HEK293 (cell line): ENCODE results near the gene C12orf56.

Experiments used
- CTCF ChIA-PET: fragments of 350-600 bp; formaldehyde crosslinking; extraction: SDS; loops from one replicate; lab custom pipeline; 2021; ENCODE audit warnings: antibody characterized with exemption; lab: Yijun Ruan, JAX
- POLR2A ChIA-PET: fragments of 300-600 bp; formaldehyde crosslinking; extraction: SDS; loops from one replicate; lab custom pipeline; 2020; ENCODE audit warnings: antibody characterized with exemption, inconsistent platforms; lab: Yijun Ruan, JAX
- H3K27ac ChIP-seq: fragments of 200-500 bp; sonication (Bioruptor generic); 2 replicates; pipeline ENCODE4 v1.5.1; 2014; ENCODE audit warnings: low read depth, low read length, control low read depth, inconsistent platforms; ENCODE audit errors: extremely low read depth
- H3K36me3 ChIP-seq, 2 experiments: fragments of 200-500 bp in 1 of 2; sonication (Bioruptor generic) in 1 of 2; 1 replicate in 1 of 2; 2 replicates in 1 of 2; pipeline ENCODE4 v1.5.1; 2014 to 2017; ENCODE audit warnings: inconsistent platforms in 2 of 2, low read length in 2 of 2; ENCODE audit not compliant: control insufficient read depth in 2 of 2, insufficient read depth in 1 of 2
- H3K4me1 ChIP-seq: fragments of 200-500 bp; sonication (Bioruptor generic); 2 replicates; pipeline ENCODE4 v1.5.1; 2014; ENCODE audit warnings: mild to moderate bottlenecking, low read length, inconsistent platforms; ENCODE audit not compliant: control insufficient read depth, insufficient read depth
- H3K4me3 ChIP-seq: 2 replicates; pipeline ENCODE4 v1.5.1; 2011; ENCODE audit warnings: low read depth, mild to moderate bottlenecking, control low read depth, low read length, moderate library complexity
- H3K9me3 ChIP-seq: fragments of 200-500 bp; sonication (Bioruptor generic); 2 replicates; pipeline ENCODE4 v1.5.1; 2014; ENCODE audit warnings: low read depth, low read length, inconsistent platforms; ENCODE audit not compliant: control insufficient read depth, insufficient read depth
- GLI4 ChIP-seq: fragments of 450-650 bp; formaldehyde crosslinking; IDR thresholded peaks from 2 replicates; pipeline ENCODE4 v1.5.1; 2016; ENCODE audit warnings: missing biosample characterization, missing genetic modification characterization
- HOXA7 ChIP-seq: sonication (generic); formaldehyde crosslinking; IDR thresholded peaks from 2 replicates; pipeline ENCODE4 v1.8.1; 2022; ENCODE audit warnings: missing genetic modification reagents, borderline replicate concordance
- MZF1 ChIP-seq: fragments of 450-650 bp; formaldehyde crosslinking; IDR thresholded peaks from 2 replicates; pipeline ENCODE4 v1.5.1; 2017; ENCODE audit warnings: missing biosample characterization, missing genetic modification characterization, borderline replicate concordance
- PBX3 ChIP-seq: sonication (generic); formaldehyde crosslinking; IDR thresholded peaks from 2 replicates; pipeline ENCODE4 v1.8.1; 2022; ENCODE audit warnings: mild to moderate bottlenecking, moderate library complexity, missing genetic modification reagents
- YY2 ChIP-seq: fragments of 450-650 bp; formaldehyde crosslinking; IDR thresholded peaks from 2 replicates; pipeline ENCODE4 v1.5.1; 2016; ENCODE audit warnings: missing biosample characterization, missing genetic modification characterization
- ZBTB49 ChIP-seq: fragments of 450-650 bp; formaldehyde crosslinking; IDR thresholded peaks from 2 replicates; pipeline ENCODE4 v1.5.1; 2016; ENCODE audit warnings: missing biosample characterization, missing genetic modification characterization, low read depth
- ZEB2 ChIP-seq: fragments of 450-650 bp; formaldehyde crosslinking; IDR thresholded peaks from 2 replicates; pipeline ENCODE4 v1.5.1; 2016; ENCODE audit warnings: missing biosample characterization, missing genetic modification characterization
- ZIC2 ChIP-seq: fragments of 450-650 bp; formaldehyde crosslinking; IDR thresholded peaks from 2 replicates; pipeline ENCODE4 v1.5.1; 2016; ENCODE audit warnings: missing biosample characterization, missing genetic modification characterization
- ZNF114 ChIP-seq: fragments of 450-650 bp; formaldehyde crosslinking; IDR thresholded peaks from 2 replicates; pipeline ENCODE4 v1.5.0; 2017; ENCODE audit warnings: missing biosample characterization, missing genetic modification characterization
- ZNF155 ChIP-seq: fragments of 450-650 bp; formaldehyde crosslinking; IDR thresholded peaks from 2 replicates; pipeline ENCODE4 v1.5.1; 2016; ENCODE audit warnings: missing biosample characterization, missing genetic modification characterization
- ZNF184 ChIP-seq: fragments of 450-650 bp; IDR thresholded peaks from 2 replicates; pipeline ENCODE4 v1.5.1; 2018; ENCODE audit warnings: missing biosample characterization, mild to moderate bottlenecking, missing genetic modification characterization
- ZNF214 ChIP-seq: fragments of 450-650 bp; formaldehyde crosslinking; IDR thresholded peaks from 2 replicates; pipeline ENCODE4 v1.5.1; 2017; ENCODE audit warnings: missing biosample characterization, mild to moderate bottlenecking, missing genetic modification characterization, borderline replicate concordance
- ZNF223 ChIP-seq: fragments of 450-650 bp; formaldehyde crosslinking; IDR thresholded peaks from 2 replicates; pipeline ENCODE4 v1.5.1; 2016; ENCODE audit warnings: missing biosample characterization, missing genetic modification characterization
- ZNF23 ChIP-seq: fragments of 450-650 bp; formaldehyde crosslinking; IDR thresholded peaks from 2 replicates; pipeline ENCODE4 v1.5.1; 2016; ENCODE audit warnings: missing biosample characterization, missing genetic modification characterization, borderline replicate concordance
- ZNF341 ChIP-seq: fragments of 450-650 bp; formaldehyde crosslinking; IDR thresholded peaks from 2 replicates; pipeline ENCODE4; 2016; ENCODE audit warnings: low read depth, missing biosample characterization, missing genetic modification characterization
- ZNF37A ChIP-seq: fragments of 450-650 bp; IDR thresholded peaks from 2 replicates; pipeline ENCODE4 v1.5.1; 2018; ENCODE audit warnings: missing biosample characterization, missing genetic modification characterization
- ZNF510 ChIP-seq: fragments of 450-650 bp; formaldehyde crosslinking; IDR thresholded peaks from 2 replicates; pipeline ENCODE4 v1.5.1; 2018; ENCODE audit warnings: mild to moderate bottlenecking, missing genetic modification characterization, missing biosample characterization; ENCODE audit not compliant: insufficient replicate concordance
- ZNF513 ChIP-seq: fragments of 450-650 bp; IDR thresholded peaks from 2 replicates; pipeline ENCODE4 v1.5.1; 2018; ENCODE audit warnings: missing biosample characterization, missing genetic modification characterization
- ZNF571 ChIP-seq: fragments of 450-650 bp; formaldehyde crosslinking; IDR thresholded peaks from 2 replicates; pipeline ENCODE4 v1.5.0; 2017; ENCODE audit warnings: missing biosample characterization, missing genetic modification characterization
- ZNF626 ChIP-seq: fragments of 450-650 bp; sonication (Bioruptor Pico); formaldehyde crosslinking; IDR thresholded peaks from 2 replicates; pipeline ENCODE4 v1.5.1; 2018; ENCODE audit warnings: missing biosample characterization, missing genetic modification characterization, inconsistent platforms
- ZNF664 ChIP-seq: fragments of 450-650 bp; formaldehyde crosslinking; IDR thresholded peaks from 2 replicates; pipeline ENCODE4 v1.5.1; 2016; ENCODE audit warnings: missing biosample characterization, missing genetic modification characterization
- ZNF701 ChIP-seq: fragments of 450-650 bp; formaldehyde crosslinking; IDR thresholded peaks from 2 replicates; pipeline ENCODE4 v1.5.1; 2016; ENCODE audit warnings: missing biosample characterization, missing genetic modification characterization
- ZNF707 ChIP-seq: fragments of 450-650 bp; formaldehyde crosslinking; IDR thresholded peaks from 2 replicates; pipeline ENCODE4 v1.5.1; 2016; ENCODE audit warnings: missing biosample characterization, missing genetic modification characterization
- ZNF76 ChIP-seq: fragments of 450-650 bp; formaldehyde crosslinking; IDR thresholded peaks from 2 replicates; pipeline ENCODE4; 2016; ENCODE audit warnings: low read depth, missing biosample characterization, missing genetic modification characterization, borderline replicate concordance
- ZNF776 ChIP-seq: fragments of 450-650 bp; formaldehyde crosslinking; IDR thresholded peaks from 2 replicates; pipeline ENCODE4 v1.5.0; 2017; ENCODE audit warnings: missing biosample characterization, missing genetic modification characterization, borderline replicate concordance
- ZNF791 ChIP-seq: fragments of 450-650 bp; formaldehyde crosslinking; IDR thresholded peaks from 2 replicates; pipeline ENCODE4 v1.5.1; 2016; ENCODE audit warnings: missing biosample characterization, missing genetic modification characterization
- TF ChIP-seq, protein P1 (sequence below): fragments of 450-650 bp; formaldehyde crosslinking; IDR thresholded peaks from 2 replicates; pipeline ENCODE4 v1.5.1; 2016; ENCODE audit warnings: missing biosample characterization, missing genetic modification characterization
- TF ChIP-seq, protein P2 (sequence below): fragments of 450-650 bp; formaldehyde crosslinking; optimal IDR thresholded peaks from 2 replicates; pipeline ENCODE3; 2016; ENCODE audit warnings: missing biosample characterization, mild to moderate bottlenecking, missing genetic modification characterization

Gene C12orf56

GRCh38 chr12:64407342-64408223 is 17.0 kb upstream of the C12orf56 start (continued):
- TF ChIP-seq HOXA7 (CRISPR knock-in tag) (no peak), ZNF114 (tag by site-specific recombination) (no peak), ZNF510 (tag by site-specific recombination) (no peak), ZNF791 (no peak), ZNF214 (tag by site-specific recombination) (no peak), ZNF341 (tag by site-specific recombination) (peak; percentile 69)
- TF ChIP-seq, protein P1, sequence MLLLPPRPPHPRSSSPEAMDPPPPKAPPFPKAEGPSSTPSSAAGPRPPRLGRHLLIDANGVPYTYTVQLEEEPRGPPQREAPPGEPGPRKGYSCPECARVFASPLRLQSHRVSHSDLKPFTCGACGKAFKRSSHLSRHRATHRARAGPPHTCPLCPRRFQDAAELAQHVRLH: 0 out of 2 replicates have a peak, but pooled peaks have one; percentile 9

DNA sequence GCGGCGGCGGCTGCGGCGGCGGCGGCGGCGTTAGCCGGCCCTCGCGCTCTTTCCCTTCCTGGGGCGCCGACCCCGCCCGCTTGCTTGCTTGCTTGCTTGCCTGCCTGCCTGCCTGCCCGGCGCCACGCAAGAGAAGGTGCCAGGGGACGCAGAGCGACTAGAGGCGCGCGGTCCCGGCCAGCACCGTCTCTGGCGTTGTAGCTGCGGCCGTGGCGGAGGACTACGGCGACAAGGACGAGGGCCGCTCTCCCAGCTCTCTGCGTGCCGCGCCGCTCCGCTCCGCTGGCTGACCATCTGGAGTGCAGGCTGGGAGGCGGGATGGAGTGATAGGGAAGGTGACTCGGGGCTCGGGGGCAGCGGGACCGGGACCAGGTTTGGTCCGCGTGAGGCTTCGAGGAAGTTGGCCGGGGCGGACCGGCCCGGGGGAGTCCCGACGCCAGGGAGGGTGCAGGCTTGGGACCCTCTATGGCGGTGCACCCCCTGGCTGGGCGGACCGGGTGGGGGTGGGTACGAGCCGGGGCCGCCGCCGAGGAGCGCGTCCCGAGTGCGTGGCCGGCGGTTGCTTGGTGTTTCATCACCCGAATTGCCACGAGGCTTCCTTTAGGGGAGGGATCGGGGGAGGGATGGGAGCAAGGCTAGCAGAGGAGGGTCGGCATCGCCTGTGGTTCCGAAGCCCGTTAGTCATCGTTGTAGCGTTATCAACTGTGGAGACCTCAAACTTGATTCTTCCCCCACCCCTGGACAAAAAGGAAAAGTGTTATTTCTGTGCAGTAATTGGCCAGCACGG is 14.1 kb upstream of the C12orf56 start:
- peak overlapping the region; percentile 87 for H3K4me3 ChIP-seq
- POLR2A ChIA-PET: interaction anchor here (0.6 to 1.0 kb wide), 7 partner anchors 19 to 1777 kb away, joined by 3 to 7 read pairs (median 3); no protein-coding TSS in a partner anchor
- TF ChIP-seq ZIC2 (tag by site-specific recombination) (peak; percentile 61), YY2 (tag by site-specific recombination) (peak; percentile 66; the same call in 1 of the 2 replicates), ZNF707 (tag by site-specific recombination) (peak; percentile 35; the same call in 1 of the 2 replicates), ZNF626 (tag by site-specific recombination) (no peak), ZNF571 (tag by site-specific recombination) (no peak), ZNF155 (tag by site-specific recombination) (no peak), PBX3 (CRISPR knock-in tag) (0 out of 2 replicates have a peak, but pooled peaks have one; percentile 42), ZNF664 (tag by site-specific recombination) (no peak; the same call in 1 of the 2 replicates), ZNF76 (tag by site-specific recombination) (peak; percentile 81), GLI4 (0 out of 2 replicates have a peak, but pooled peaks have one; percentile 63), ZNF114 (tag by site-specific recombination) (no peak), ZNF23 (tag by site-specific recombination) (no peak), ZNF37A (tag by site-specific recombination) (no peak), ZNF776 (no peak), ZNF791 (no peak), ZNF184 (tag by site-specific recombination) (no peak), ZNF701 (tag by site-specific recombination) (no peak), ZNF513 (tag by site-specific recombination) (0 out of 2 replicates have a peak, but pooled peaks have one; percentile 8), ZBTB49 (no peak), ZNF223 (tag by site-specific recombination) (peak; percentile 86; the same call in 1 of the 2 replicates), MZF1 (tag by site-specific recombination) (peak; percentile 29), ZEB2 (peak; percentile 93)
- TF ChIP-seq, protein P2, sequence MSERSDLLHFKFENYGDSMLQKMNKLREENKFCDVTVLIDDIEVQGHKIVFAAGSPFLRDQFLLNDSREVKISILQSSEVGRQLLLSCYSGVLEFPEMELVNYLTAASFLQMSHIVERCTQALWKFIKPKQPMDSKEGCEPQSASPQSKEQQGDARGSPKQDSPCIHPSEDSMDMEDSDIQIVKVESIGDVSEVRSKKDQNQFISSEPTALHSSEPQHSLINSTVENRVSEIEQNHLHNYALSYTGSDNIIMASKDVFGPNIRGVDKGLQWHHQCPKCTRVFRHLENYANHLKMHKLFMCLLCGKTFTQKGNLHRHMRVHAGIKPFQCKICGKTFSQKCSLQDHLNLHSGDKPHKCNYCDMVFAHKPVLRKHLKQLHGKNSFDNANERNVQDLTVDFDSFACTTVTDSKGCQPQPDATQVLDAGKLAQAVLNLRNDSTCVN: peak; percentile 98

More for the DNA sequence above, 14.1 kb upstream of the C12orf56 start:
- H3K36me3 ChIP-seq: no peaks in the 10 kb centered on the region
- CTCF ChIA-PET: interaction anchor here (0.6 to 0.7 kb wide), 3 partner anchors 37 to 207 kb away, joined by 3 to 4 read pairs (median 3); no protein-coding TSS in a partner anchor
- H3K9me3 ChIP-seq: no peaks in the 10 kb centered on the region
- H3K4me1 ChIP-seq: no peaks in the 10 kb centered on the region
- H3K27ac ChIP-seq: peak overlapping the region; percentile 100
